ENCODE results near the gene BEST1.

- TF ChIP-seq CTCF (conservative IDR thresholded peaks at IDR 0.05): no peak
- TF ChIP-seq ZFX (IDR thresholded peaks at IDR 0.05): no peak
Measured at GRCh38 chr11:61913699-61914395, 36.3 kb upstream of the BEST1 start.

Data from C4-2B (cell line).